NOMO-1 treated with dmso at 0.1 percent for 144 hours (cell line): Measurements from ENCODE around the gene KRT17.
"Not testable (repeated sequence)": the region's sequence is repeated elsewhere in the genome, so short reads cannot be mapped to it uniquely, and the experiment has no call there.

Source experiments
- DNase-seq: peaks from one replicate; lab custom pipeline; 2025; ENCODE audit not compliant: unreplicated experiment; lab: John Stamatoyannopoulos, UW

The KRT17 gene

GRCh38 chr17:41621916-41622315 is 2.5 kb downstream of the KRT17 start:
- no peak for DNase-seq

GRCh38 chr17:41621435-41621817 is 2.9 kb downstream of the KRT17 start:
- DNase-seq, result not testable (repeated sequence)

- DNase-seq, result no peak
Measured at GRCh38 chr17:41620583-41621434, 3.6 kb downstream of the KRT17 start.

DNA sequence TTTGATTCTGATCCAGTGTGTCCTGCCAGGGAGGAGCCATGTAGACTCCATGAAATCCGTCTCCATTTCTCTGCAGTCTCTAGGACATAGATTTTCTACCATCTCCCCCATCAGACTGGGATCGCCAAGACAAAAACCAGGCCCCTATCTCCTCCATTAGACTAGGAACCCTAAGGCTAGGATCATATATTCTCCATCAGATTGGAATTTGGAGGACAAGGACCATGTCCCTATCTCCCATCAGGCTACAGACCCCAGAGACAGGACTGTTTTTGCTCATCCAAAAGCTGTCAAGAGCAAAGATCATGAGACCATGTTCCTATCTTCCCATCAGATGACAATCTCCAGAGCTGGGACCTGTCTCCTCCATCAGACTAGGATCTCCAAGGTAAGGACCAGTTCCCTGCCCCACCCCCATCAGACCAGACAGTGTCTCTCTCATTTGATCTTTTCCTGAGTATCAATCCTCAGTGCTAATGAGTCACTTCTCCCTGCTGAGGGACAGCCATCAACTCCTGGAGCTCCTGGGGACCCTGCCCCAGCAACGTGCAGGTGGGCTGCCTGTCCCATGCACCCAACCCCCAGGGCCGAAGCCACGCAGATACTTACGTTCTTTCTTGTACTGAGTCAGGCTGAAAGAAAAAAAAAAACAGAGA is 4.3 kb downstream of the KRT17 start:
- DNase-seq, result not testable (repeated sequence)

GRCh38 chr17:41619036-41619926 is 5.1 kb downstream of the KRT17 start:
- DNase-seq, result no peak

DNA sequence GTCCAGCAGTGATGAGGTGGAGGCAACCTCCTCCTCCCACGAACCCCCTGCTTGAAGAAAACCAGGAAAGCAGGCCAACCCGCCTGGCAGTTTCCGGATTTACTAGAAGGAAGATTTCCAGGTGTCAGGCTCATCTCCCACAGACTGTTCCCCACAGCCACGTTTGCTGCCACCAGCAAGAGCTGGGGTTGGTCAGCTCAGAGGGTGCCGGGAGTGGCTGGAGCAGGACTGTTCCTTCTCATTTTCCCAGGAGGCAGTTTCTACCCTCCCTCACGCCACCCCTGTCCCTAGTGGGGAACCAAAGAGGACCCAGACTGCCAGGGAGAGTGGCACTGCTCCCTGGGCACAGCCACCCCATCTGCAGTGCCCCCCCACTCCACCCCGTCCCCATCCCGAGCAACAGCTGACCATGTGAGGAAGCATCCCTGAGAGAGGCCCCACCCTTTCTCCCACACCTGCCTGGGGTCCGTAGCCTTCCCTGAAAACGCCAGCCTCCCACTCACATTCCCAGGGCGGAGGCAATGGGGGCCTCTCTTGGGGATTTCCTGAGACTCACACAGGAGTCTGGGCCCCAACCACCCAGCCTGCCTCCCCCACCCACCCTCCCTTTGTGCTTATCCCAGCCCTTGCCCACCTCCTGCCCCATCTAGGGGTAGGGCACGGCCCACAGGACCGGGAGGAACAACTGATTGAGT is 5.9 kb downstream of the KRT17 start:
- no peak for DNase-seq

DNA sequence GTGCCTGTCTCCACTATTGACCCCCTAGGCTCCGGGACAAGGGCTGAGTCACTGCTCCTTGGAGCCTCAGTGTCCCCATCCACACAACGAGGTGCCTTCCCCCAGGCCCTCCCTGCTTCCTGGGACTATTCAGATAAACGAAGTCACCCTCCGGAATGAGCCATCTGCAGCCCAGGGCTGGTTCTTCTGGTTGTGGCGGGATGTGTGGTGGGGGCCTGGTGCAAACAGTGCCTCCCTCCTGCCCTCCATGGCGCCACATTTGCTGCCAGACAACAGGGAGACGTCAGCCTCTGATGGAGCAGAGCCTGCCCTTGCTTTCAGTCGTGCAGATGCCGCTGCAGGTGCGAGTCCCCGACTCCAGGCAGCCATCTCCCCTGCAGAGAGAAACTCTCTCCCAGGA is 6.7 kb downstream of the KRT17 start:
- DNase-seq, result no peak

GRCh38 chr17:41617136-41617535 is 7.2 kb downstream of the KRT17 start:
- DNase-seq, result no peak

- DNase-seq, result not testable (repeated sequence)
Measured at GRCh38 chr17:41616486-41616885, 7.9 kb downstream of the KRT17 start.

GRCh38 chr17:41615454-41615853 is 8.9 kb downstream of the KRT17 start:
- DNase-seq, result no peak

- DNase-seq, result not testable (repeated sequence)
Measured at GRCh38 chr17:41614767-41615166, 9.6 kb downstream of the KRT17 start.

DNA sequence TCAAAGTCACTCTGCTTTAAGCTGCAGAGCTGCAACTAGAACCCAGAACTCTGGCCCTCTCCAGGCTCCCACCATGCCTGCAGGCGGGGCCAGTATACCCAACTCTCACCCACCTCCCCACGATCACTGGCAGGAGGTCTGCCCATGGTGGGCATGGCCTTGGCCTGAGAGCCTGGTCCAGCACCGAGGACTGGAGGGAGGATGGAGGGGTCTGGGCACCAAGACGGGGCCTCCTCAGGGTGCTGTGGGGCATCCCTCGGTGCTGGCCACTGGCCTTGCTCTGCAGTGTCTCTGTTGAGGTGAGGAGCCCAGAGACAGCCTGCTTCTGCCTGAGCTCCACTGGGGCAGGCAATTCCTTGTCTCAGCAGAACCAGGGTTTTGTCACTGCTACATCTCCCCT is 10.3 kb downstream of the KRT17 start:
- DNase-seq, result no peak

GRCh38 chr17:41613277-41614082 is 10.9 kb downstream of the KRT17 start:
- no peak for DNase-seq

- not testable (repeated sequence) for DNase-seq
Measured at GRCh38 chr17:41612376-41613160, 11.8 kb downstream of the KRT17 start, which contains the start of gene KRT16. Gene KRT16 (minus strand): TSS chr17:41612767. CDS start chr17:41612688, 79 bp downstream.

GRCh38 chr17:41610965-41611640 is 13.3 kb downstream of the KRT17 start:
- DNase-seq, result no peak

- not testable (repeated sequence) for DNase-seq
Measured at GRCh38 chr17:41610061-41610517, 14.3 kb downstream of the KRT17 start.

DNA sequence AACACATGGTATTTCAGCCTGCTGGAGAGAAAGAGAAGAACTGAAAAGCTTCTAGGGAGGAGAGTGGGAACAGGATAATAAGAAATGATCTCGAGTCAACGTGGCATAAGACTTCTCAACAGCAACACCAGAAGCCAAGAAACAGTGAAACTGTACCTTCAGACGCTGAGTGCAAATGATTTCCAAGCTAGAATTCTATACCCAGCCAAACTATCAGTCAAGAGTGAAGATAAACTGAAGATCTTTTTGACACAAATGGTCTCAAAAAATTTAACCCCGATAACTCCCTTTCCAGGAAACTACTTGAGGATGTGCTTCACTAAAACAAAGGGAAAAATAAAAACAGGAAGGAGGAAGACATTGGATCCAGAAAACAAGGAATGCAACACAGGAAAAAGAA is 17.4 kb downstream of the KRT17 start:
- not testable (repeated sequence) for DNase-seq

DNA sequence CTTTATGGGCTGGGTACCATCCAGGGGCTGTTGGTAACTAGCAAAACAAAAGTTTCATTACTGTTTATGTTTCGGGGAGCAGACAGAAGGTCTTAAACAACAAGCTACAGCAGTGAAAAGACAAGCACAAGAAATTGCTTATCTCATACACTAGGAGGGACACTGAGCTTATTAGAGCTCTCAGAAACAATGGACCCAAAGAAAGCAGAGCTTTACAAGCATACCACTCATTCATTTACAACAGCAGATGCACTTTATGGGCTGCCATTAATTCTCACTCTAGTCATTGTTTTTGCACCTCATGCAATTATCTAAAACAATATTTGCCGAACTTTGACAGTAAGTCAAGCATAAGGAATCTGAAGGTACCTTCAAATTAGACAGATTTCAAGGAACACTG is 21.9 kb downstream of the KRT17 start:
- no peak for DNase-seq
